Daoy (cell line): ENCODE measurements around the gene EVPL. TPM values are rescaled to one million over a fixed set of nuclear protein-coding genes. Genes with fewer than 3 reads are reported as not detected.

Experiments
- DNase-seq: peaks from one replicate; pipeline ENCODE4 v3.0.0-alpha.2; 2015; ENCODE audit warnings: low read depth
- total RNA-seq: library from RNA; depleted of rRNA; stranded (reverse); fragments of >200 nt; shearing (Covaris generic); gene quantifications from 2 replicates; pipeline ENCODE4 v1.2.3, GENCODE V29; 2014

The EVPL gene
- total RNA-seq, 1 experiment from 2014 or later, result 0.06 TPM

- no peak for DNase-seq
Observed at GRCh38 chr17:76018340-76018680, 8.8 kb downstream of the EVPL start.

- DNase-seq, result no peak
Observed at GRCh38 chr17:76017481-76018339, 9.4 kb downstream of the EVPL start.

GRCh38 chr17:76014925-76015261 is 12.2 kb downstream of the EVPL start:
- DNase-seq, result peak; percentile 53

- DNase-seq, result peak; percentile 81
Observed at GRCh38 chr17:76014100-76014924, 12.8 kb downstream of the EVPL start.

GRCh38 chr17:76013377-76013932 is 13.7 kb downstream of the EVPL start:
- DNase-seq, result no peak

- peak; percentile 29 for DNase-seq
Observed at GRCh38 chr17:76011951-76012350, 15.2 kb downstream of the EVPL start.

GRCh38 chr17:76009969-76010661 is 17.0 kb downstream of the EVPL start:
- DNase-seq, result no peak

- no peak for DNase-seq
Observed at GRCh38 chr17:76009447-76009846, 17.7 kb downstream of the EVPL start.

- no peak for DNase-seq
Observed at GRCh38 chr17:76008630-76009425, 18.3 kb downstream of the EVPL start.

GRCh38 chr17:76008208-76008607 is 18.9 kb downstream of the EVPL start:
- no peak for DNase-seq

- no peak for DNase-seq
Observed at GRCh38 chr17:76007850-76008165, 19.3 kb downstream of the EVPL start.

GRCh38 chr17:76007131-76007849 is 19.8 kb downstream of the EVPL start:
- DNase-seq, result no peak

- peak; percentile 67 for DNase-seq
Observed at GRCh38 chr17:76005263-76006149, 21.6 kb downstream of the EVPL start.

- DNase-seq, result peak; percentile 53
Observed at GRCh38 chr17:76004750-76005262, 22.3 kb downstream of the EVPL start.

GRCh38 chr17:76003915-76004314 is 23.2 kb downstream of the EVPL start:
- DNase-seq, result no peak

GRCh38 chr17:76002100-76002499 is 25.0 kb downstream of the EVPL start:
- DNase-seq, result no peak

GRCh38 chr17:76000755-76001521 is 26.2 kb downstream of the EVPL start, which contains the start of gene CDK3:
Gene CDK3, plus strand, starts transcription at chr17:76000855. Its CDS starts 571 bp downstream, at chr17:76001426.
- DNase-seq, result no peak

- DNase-seq, result peak; percentile 67
Observed at GRCh38 chr17:76000016-76000754, 26.9 kb downstream of the EVPL start.
